ENCODE measurements around the gene SERPINE3.

GRCh38 chr13:51305271-51305967 lies 34.1 kb upstream of the SERPINE3 start:
- TF ChIP-seq POLR2AphosphoS5 (IDR thresholded peaks at IDR 0.05; ENCODE audit: borderline replicate concordance, low read depth, low read length) (no peak), EZH2 (IDR thresholded peaks at IDR 0.05) (no peak), FOXP2 (optimal IDR thresholded peaks at IDR 0.05; ENCODE audit: control extremely low read depth, extremely low read length, insufficient read depth) (no peak)

Measured in SK-N-MC (cell line).